Measurements from ENCODE around the gene TTLL6.

Gene TTLL6

DNA sequence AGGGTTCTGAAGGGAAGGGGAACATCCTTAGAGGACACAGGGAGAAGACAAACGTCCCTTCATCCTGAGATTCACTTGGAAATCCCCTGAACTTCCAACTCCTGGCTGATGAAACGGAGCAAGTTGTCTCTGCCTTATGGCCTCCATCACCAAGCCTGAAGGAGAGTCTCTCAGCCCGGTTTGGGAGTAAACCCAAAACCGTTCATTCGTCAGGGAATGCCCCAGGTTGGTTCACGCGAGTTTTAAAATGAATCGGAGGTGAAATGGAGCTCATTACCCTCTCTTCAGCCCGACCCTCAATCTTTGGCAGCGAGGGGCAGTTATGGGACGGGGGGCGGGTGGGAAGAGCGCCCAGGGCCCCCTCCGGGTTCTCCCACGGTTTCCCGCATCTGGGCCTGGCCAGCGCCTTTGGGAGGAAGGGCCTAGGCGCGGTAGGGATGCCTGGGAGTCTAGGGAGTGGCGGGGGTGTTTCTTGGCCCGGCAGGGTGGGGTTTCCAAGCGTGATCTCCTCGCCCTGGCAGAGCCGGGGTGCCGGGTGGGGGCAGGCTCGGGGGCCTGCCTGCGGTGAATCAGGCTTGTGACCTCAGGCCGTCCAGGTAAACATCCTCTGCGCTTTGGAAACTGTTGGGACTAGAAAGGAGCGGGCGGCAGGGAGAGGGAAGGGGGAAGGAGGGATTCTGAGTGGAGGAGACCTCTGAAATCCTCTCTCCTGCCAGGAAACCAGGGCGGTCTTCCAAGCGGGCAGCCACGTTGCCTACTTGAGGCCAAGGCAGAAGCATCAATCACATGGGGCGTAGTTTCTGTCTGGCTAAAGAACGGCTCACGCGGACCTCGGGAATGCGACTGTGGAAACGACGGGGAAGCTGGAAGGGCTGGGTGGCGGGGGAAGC is 64.4 kb downstream of the TTLL6 start:
- H3K4me3 ChIP-seq (ENCODE audit: low read depth, low read length): no peak overlapping the region
- TF ChIP-seq, protein P1, sequence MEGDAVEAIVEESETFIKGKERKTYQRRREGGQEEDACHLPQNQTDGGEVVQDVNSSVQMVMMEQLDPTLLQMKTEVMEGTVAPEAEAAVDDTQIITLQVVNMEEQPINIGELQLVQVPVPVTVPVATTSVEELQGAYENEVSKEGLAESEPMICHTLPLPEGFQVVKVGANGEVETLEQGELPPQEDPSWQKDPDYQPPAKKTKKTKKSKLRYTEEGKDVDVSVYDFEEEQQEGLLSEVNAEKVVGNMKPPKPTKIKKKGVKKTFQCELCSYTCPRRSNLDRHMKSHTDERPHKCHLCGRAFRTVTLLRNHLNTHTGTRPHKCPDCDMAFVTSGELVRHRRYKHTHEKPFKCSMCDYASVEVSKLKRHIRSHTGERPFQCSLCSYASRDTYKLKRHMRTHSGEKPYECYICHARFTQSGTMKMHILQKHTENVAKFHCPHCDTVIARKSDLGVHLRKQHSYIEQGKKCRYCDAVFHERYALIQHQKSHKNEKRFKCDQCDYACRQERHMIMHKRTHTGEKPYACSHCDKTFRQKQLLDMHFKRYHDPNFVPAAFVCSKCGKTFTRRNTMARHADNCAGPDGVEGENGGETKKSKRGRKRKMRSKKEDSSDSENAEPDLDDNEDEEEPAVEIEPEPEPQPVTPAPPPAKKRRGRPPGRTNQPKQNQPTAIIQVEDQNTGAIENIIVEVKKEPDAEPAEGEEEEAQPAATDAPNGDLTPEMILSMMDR (conservative IDR thresholded peaks at IDR 0.05; ENCODE audit: low read depth, low read length): no peak
- no peak for DNase-seq (ENCODE audit: low read depth)

DNA sequence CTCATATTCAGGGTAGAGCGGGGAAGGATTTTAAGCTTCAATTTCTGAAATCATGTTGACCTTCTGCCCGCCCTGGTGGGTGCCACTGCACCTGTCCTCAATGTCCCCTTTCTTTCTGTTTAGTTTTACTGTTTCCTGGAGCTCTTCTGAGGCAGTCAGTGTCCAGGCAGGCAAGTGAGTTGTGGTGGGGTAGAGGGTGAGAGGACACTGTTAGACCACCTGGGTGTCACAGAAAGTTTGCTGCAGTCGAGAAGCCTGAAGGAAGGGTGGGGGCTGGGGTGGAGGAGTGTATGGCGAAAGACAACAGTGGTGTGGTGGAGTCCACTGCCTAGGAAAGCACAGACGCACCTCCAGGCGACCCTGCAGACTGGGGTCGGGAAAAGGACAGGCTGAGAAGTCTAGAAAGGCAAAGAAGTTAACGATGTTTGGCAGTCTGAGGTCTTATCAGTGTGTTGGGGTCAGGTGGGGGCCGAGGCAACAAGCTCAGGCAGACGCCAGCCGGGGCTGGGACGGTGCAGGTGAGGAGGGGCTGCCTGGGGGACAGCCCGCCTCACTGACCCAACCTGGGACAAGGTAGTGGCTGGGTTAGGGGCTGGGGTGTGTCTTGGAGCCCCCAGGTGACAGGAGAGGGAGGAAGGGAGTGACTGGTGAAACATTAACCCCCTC is 65.2 kb downstream of the TTLL6 start:
- TF ChIP-seq, protein P1 (conservative IDR thresholded peaks at IDR 0.05; ENCODE audit: low read depth, low read length): no peak
- DNase-seq (ENCODE audit: low read depth): no peak
- H3K4me3 ChIP-seq (ENCODE audit: low read depth, low read length): no peak overlapping the region

DNA sequence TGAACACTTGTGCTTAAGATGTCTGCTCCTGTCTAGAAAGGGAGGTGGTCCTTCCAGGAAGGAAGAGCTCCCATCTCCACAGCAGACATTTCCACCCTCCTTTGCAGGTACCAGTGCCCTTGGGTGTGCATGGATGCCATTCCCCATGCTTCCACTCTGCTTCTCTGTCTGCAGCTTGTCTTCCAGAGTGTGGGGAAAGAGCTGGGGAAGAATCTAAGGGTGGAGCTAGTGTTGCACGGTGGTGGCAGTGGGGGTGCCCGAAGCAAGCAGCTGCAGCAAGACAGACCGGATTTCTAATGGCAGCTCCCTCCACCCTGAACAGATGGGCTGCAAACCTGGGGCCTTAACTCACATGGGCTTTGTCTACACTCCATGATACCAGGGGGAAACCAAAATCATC is 65.9 kb downstream of the TTLL6 start:
- no peak for DNase-seq (ENCODE audit: low read depth)
- H3K4me3 ChIP-seq (ENCODE audit: low read depth, low read length): no peak overlapping the region
- TF ChIP-seq, protein P1 (conservative IDR thresholded peaks at IDR 0.05; ENCODE audit: low read depth, low read length): no peak

DNA sequence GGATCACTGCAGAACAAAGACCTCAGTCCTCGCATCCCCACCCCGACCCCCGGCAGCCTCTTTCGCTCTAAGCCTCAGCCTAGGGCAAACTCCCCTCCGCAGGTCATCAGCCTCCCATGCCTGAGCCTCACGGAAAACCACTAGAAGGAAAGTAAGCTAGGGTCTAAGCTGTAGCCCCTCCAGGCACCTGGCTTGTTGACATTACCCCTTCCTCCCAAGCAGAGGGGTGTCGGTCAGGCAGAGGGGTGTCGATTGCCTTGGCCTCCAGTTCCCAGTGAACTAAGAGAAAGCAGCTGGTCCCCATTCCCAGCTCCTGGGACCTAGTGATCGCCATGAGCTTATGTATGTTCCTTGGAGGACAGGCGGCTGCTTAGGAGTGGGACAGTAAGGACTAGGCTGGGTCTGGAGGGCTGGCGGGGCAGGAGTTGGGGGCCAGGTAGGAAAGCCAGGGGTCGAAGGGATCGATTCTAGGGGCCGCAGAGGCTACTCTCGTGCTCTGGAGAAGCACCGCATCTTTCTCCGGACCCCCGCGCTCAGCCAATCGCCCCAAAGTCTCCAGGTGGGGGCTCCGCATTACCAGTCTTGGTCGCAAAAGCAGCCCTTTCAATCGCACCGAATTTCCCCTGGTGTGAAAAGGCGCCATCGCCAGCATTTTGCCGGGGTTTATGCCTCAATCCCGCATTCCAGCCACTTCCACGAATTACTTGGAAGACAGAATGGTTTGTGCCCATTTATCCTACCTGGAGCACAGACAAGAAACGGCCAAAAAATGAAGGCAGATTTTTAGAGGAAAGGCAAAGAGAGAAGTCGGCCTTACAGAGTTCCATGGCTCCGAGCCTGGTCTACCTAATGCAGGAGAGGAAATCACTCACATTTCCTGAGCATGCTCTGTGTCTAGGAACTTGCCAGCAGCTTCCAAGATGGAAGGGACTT is 67.1 kb downstream of the TTLL6 start:
- DNase-seq (ENCODE audit: low read depth): no peak
- TF ChIP-seq, protein P1 (conservative IDR thresholded peaks at IDR 0.05; ENCODE audit: low read depth, low read length): no peak
- no peak overlapping the region for H3K4me3 ChIP-seq (ENCODE audit: low read depth, low read length)

DNA sequence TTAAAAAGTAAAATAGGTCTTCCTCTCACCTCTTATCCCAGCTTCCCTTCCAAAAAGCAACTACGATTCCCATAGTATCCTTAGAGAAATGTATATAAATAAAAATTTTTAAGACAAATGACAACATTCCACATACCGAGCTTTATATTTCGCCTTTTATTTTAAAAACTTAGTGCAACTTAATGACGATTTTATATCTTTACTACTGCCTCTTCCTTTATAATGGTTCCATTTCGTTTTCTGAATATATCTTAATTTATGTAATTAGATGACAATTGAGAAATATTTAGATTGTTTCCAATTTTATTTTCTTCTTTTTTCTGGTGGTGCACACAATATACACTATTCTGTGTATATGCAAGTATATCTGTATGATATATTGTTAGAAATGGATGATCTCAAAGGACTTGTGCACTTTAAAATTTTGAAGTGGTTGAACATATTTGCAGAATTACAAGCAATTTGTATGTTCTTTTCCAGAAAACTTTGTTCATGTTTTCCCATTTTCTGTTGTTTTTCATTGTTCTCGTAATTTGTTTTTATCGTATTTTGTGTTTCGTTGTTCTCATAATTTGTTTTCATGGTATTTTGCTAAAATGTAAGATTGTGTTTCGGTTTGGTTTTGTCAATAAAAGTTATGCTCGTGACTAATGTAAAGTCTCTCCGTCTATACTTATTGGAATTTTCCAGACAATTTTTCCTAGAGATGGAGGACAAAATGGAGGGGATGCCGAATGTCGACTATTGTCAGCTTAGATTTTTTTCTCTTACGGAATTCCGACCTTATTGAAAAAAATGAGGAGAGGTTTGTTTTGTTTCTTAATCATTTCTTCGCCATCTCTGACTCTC is 68.1 kb downstream of the TTLL6 start:
- no peak overlapping the region for H3K4me3 ChIP-seq (ENCODE audit: low read depth, low read length)
- TF ChIP-seq, protein P1 (conservative IDR thresholded peaks at IDR 0.05; ENCODE audit: low read depth, low read length): no peak

More for the DNA sequence above, 68.1 kb downstream of the TTLL6 start:
- DNase-seq (ENCODE audit: low read depth): no peak

Measured in choroid plexus epithelial cell (primary cell).